HepG2 (cell line): Measurements from ENCODE around the gene BFAR. TPM values are rescaled to one million over a fixed set of nuclear protein-coding genes. Genes with fewer than 3 reads are reported as not detected.

Experiments
- AHR ChIP-seq: IDR thresholded peaks from 2 replicates; pipeline ENCODE4 v1.6.1; 2018; ENCODE audit warnings: missing genetic modification reagents, missing compliant biosample characterization
- ARID4A ChIP-seq: sonication (generic); formaldehyde crosslinking; IDR thresholded peaks from 2 replicates; pipeline ENCODE4 v1.5.0; 2020; ENCODE audit warnings: mild to moderate bottlenecking, missing genetic modification reagents, borderline replicate concordance
- BCL3 ChIP-seq: sonication (generic); formaldehyde crosslinking; IDR thresholded peaks from 2 replicates; pipeline ENCODE4 v1.5.1; 2020; ENCODE audit warnings: mild to moderate bottlenecking, missing genetic modification reagents, moderate library complexity
- CREB3 ChIP-seq: sonication (generic); formaldehyde crosslinking; IDR thresholded peaks from 2 replicates; pipeline ENCODE4 v1.5.0; 2020; ENCODE audit warnings: missing genetic modification reagents
- HDAC2 ChIP-seq: sonication (generic); formaldehyde crosslinking; IDR thresholded peaks from 2 replicates; pipeline ENCODE4 v1.4.0; 2020; ENCODE audit warnings: missing genetic modification reagents
- MED13 ChIP-seq: sonication (generic); formaldehyde crosslinking; IDR thresholded peaks from 2 replicates; pipeline ENCODE4 v1.5.0; 2020; ENCODE audit warnings: missing genetic modification reagents
- MLX ChIP-seq: IDR thresholded peaks from 2 replicates; pipeline ENCODE4 v1.6.1; 2016
- PHF5A ChIP-seq: IDR thresholded peaks from one replicate; pipeline ENCODE4 v1.6.1; 2018; ENCODE audit warnings: low read depth, missing genetic modification reagents; ENCODE audit not compliant: unreplicated experiment
- PITX1 ChIP-seq: sonication (generic); formaldehyde crosslinking; IDR thresholded peaks from 2 replicates; pipeline ENCODE4 v1.5.1; 2020; ENCODE audit warnings: mild to moderate bottlenecking, missing genetic modification reagents
- SPEN ChIP-seq: sonication (generic); formaldehyde crosslinking; IDR thresholded peaks from 2 replicates; pipeline ENCODE4 v1.5.1; 2020; ENCODE audit warnings: low read depth, mild to moderate bottlenecking, missing genetic modification reagents
- ZBTB25 ChIP-seq: IDR thresholded peaks from 2 replicates; pipeline ENCODE4 v1.6.1; 2018; ENCODE audit warnings: missing genetic modification reagents
- ZNF136 ChIP-seq: sonication (generic); formaldehyde crosslinking; IDR thresholded peaks from 2 replicates; pipeline ENCODE4 v1.8.1; 2022; ENCODE audit warnings: low read depth, mild to moderate bottlenecking, moderate library complexity, missing genetic modification reagents
- ZNF367 ChIP-seq: sonication (generic); formaldehyde crosslinking; IDR thresholded peaks from 2 replicates; pipeline ENCODE4 v1.4.0; 2020; ENCODE audit warnings: missing genetic modification reagents, borderline replicate concordance
- ZNF44 ChIP-seq: sonication (generic); formaldehyde crosslinking; IDR thresholded peaks from 2 replicates; pipeline ENCODE4 v1.5.1; 2020; ENCODE audit warnings: mild to moderate bottlenecking, missing genetic modification reagents
- ZNF788 ChIP-seq: sonication (generic); formaldehyde crosslinking; IDR thresholded peaks from 2 replicates; pipeline ENCODE4 v1.5.0; 2020; ENCODE audit warnings: mild to moderate bottlenecking, missing genetic modification reagents, borderline replicate concordance
- ZUFSP ChIP-seq: sonication (generic); formaldehyde crosslinking; IDR thresholded peaks from 2 replicates; pipeline ENCODE4 v1.9.0; 2021; ENCODE audit warnings: missing genetic modification reagents, mild to moderate bottlenecking, borderline replicate concordance
- polyA plus RNA-seq, 8 experiments: library from polyadenylated mRNA; depleted of rRNA in 3 of 8; stranded (reverse) in 7 of 8; unstranded in 1 of 8; fragments of >200 nt; fragmentation: Illumina TruSeq in 4 of 8; extraction: Trizol in 4 of 8; gene quantifications; 2 replicates each; pipeline versions ENCODE4 v1.2.1 to v1.2.3, GENCODE V29; 2011 to 2016; ENCODE audit warnings: low read depth in 4 of 8, missing spikeins in 1 of 8, mixed read lengths in 1 of 8; ENCODE audit not compliant: insufficient read depth in 1 of 8
- total RNA-seq, 5 experiments: library from RNA; depleted of rRNA; stranded (reverse); fragments of >200 nt; fragmentation: Illumina TruSeq; extraction: Trizol; gene quantifications; 2 replicates each; pipeline ENCODE4 v1.2.3, GENCODE V29; 2016; ENCODE audit warnings: low read depth in 1 of 5

Gene BFAR
- total and polyA plus RNA-seq, 2 of the 13 experiments (the other 11 are each of a cell fraction or from before 2014, with no cell fraction given): 96.9 to 120 TPM

- TF ChIP-seq ARID4A (CRISPR knock-in tag): peak; percentile 99
- peak; percentile 89; the same call in 1 of the 2 replicates for TF ChIP-seq ZNF136
- TF ChIP-seq ZNF788 (CRISPR knock-in tag): peak; percentile 89; the same call in 1 of the 2 replicates
- peak; percentile 66 for TF ChIP-seq HDAC2 (CRISPR knock-in tag)
- peak; percentile 99 for TF ChIP-seq BCL3 (CRISPR knock-in tag)
- TF ChIP-seq ZBTB25 (CRISPR knock-in tag): peak; percentile 93
- no peak for TF ChIP-seq ZUFSP (CRISPR knock-in tag)
- TF ChIP-seq MLX (CRISPR knock-in tag): peak; percentile 16; the same call in 1 of the 2 replicates
- peak; percentile 46; the same call in 1 of the 2 replicates for TF ChIP-seq MED13 (CRISPR knock-in tag)
- no peak; the same call in 1 of the 2 replicates for TF ChIP-seq PITX1 (CRISPR knock-in tag)
- peak; percentile 96 for TF ChIP-seq AHR (CRISPR knock-in tag)
- TF ChIP-seq ZNF367: peak; percentile 79; the same call in 1 of the 2 replicates
- peak; percentile 60; the same call in 1 of the 2 replicates for TF ChIP-seq CREB3 (CRISPR knock-in tag)
- TF ChIP-seq ZNF44 (CRISPR knock-in tag): peak; percentile 98
- peak; percentile 98 for TF ChIP-seq SPEN (CRISPR knock-in tag)
- peak; percentile 47 for TF ChIP-seq PHF5A (CRISPR knock-in tag)
Measured at GRCh38 chr16:14629919-14630619, 2.7 kb upstream of the BFAR start, which contains the start of gene PARN (continued).
